Measurements from ENCODE around the gene KCNQ1. TPM values are rescaled to one million over a fixed set of nuclear protein-coding genes. Genes with fewer than 3 reads are reported as not detected.

The KCNQ1 gene
- total and polyA plus RNA-seq, 9 of the 15 experiments (the other 6 are each of a cell fraction or from before 2014, with no cell fraction given): 0.44 TPM; not detected in 8

- ATAC-seq: no peak
- no peak for TF ChIP-seq HDAC1 (IDR thresholded peaks at IDR 0.05)
- TF ChIP-seq ZNF717 (CRISPR knock-in tag; IDR thresholded peaks at IDR 0.05): no peak
- TF ChIP-seq TGIF2 (CRISPR knock-in tag; IDR thresholded peaks at IDR 0.05): no peak
- TF ChIP-seq CAMTA2 (CRISPR knock-in tag; conservative IDR thresholded peaks at IDR 0.05): no peak
- TF ChIP-seq ZNF740 (CRISPR knock-in tag; IDR thresholded peaks at IDR 0.05): no peak
- no peak for TF ChIP-seq ZNF740 (tag; IDR thresholded peaks at IDR 0.05)
- no peak for TF ChIP-seq PCBP1 (IDR thresholded peaks at IDR 0.05; ENCODE audit: low read depth, low read length, poor library complexity, severe bottlenecking)
- no peak for TF ChIP-seq ZNF311 (CRISPR knock-in tag; IDR thresholded peaks at IDR 0.05)
- no peak for TF ChIP-seq BRCA1 (IDR thresholded peaks at IDR 0.05)
- TF ChIP-seq BRCA1 (CRISPR knock-in tag; IDR thresholded peaks at IDR 0.05): no peak
- no peak for TF ChIP-seq CREBBP (IDR thresholded peaks at IDR 0.05; ENCODE audit: low read depth, low read length)
- no peak for TF ChIP-seq RHOXF2B (CRISPR knock-in tag; conservative IDR thresholded peaks at IDR 0.05)
- no peak for TF ChIP-seq MED1 (CRISPR knock-in tag; IDR thresholded peaks at IDR 0.05; ENCODE audit: borderline replicate concordance)
- 9% methylated on average over 11 of the region's 15 CpGs for WGBS (ENCODE audit: insufficient coverage, low coverage, missing lambda C conversion rate)
- in situ Hi-C loops (cut with MboI) (no loop called here), intact Hi-C loops (cut with micrococcal nuclease) (no loop called here)
- CTCF ChIA-PET (ENCODE audit: low intra/inter-chr PET ratio): interaction anchor here (0.6 to 0.7 kb wide), 2 partner anchors 99 to 132 kb away, joined by 3 to 4 read pairs; no protein-coding TSS in a partner anchor
- Histone ChIP-seq H3K79me2 (ENCODE audit: control insufficient read depth, insufficient read depth, low read length) (no peaks in the 10 kb centered on the region), H3K9me3 (replicated peaks; ENCODE audit: control insufficient read depth, insufficient read depth, low read depth, low read length) (no peaks in the 10 kb centered on the region), H3K9ac (ENCODE audit: insufficient read depth in 1 of 2, low read depth in 2 of 2, low read length in 2 of 2) (no peak overlapping the region), H3K4me2 (ENCODE audit: insufficient read depth, low read length) (no peak overlapping the region), H4K20me1 (replicated peaks; ENCODE audit: control insufficient read depth, insufficient read depth, low read length) (peaks cover 7% of the 10 kb centered on the region), H3K9me1 (ENCODE audit: control insufficient read depth, insufficient read depth, low read length) (no peaks in the 10 kb centered on the region), H3K27ac (ENCODE audit: extremely low read depth, low read depth, low read length) (no peak overlapping the region), H2AFZ (ENCODE audit: low read depth, low read length) (peak overlapping the region; percentile 28; the same call in 1 of the 2 replicates), H3K4me3 (no peak overlapping the region), H3K27me3 (ENCODE audit: control insufficient read depth in 2 of 2, insufficient read depth in 2 of 2, low read length in 2 of 2) (peaks cover 20 to 82% of the 10 kb centered on the region in 2 experiments; a peak in 4 of 5 replicates), H3K4me1 (replicated peaks in 1 of 2; ENCODE audit: control insufficient read depth in 2 of 2, insufficient read depth in 2 of 2, low read length in 2 of 2) (peaks cover 0 to 51% of the 10 kb centered on the region in 2 experiments; a peak in 2 of 5 replicates), H3K36me3 (ENCODE audit: control insufficient read depth, insufficient read depth, low read length) (no peaks in the 10 kb centered on the region)
- POLR2A ChIA-PET: interaction anchor here (0.6 kb wide), 1 partner anchor 9 kb away, joined by 3 read pairs; no protein-coding TSS in a partner anchor
- FAIRE-seq: no peak
- BruUV-seq (replicated peaks): no TSS peak
- DNase-seq (ENCODE audit: extremely low read depth in 1 of 4, low spot score in 3 of 4): no peak
Measured at GRCh38 chr11:2525941-2526807, 81.4 kb downstream of the KCNQ1 start.
